PFSK-1 (cell line): ENCODE data around the gene MDFIC.

ENCODE experiments used
- FOXP2 ChIP-seq: optimal IDR thresholded peaks from 2 replicates; pipeline ENCODE3; 2011; ENCODE audit warnings: borderline replicate concordance, control low read depth, inconsistent platforms; ENCODE audit not compliant: insufficient read depth; ENCODE audit errors: extremely low read length, extremely low read depth
- POLR2AphosphoS5 ChIP-seq: IDR thresholded peaks from 2 replicates; pipeline ENCODE4 v1.6.1; 2012; ENCODE audit warnings: low read depth, mild to moderate bottlenecking, control low read depth, low read length, moderate library complexity
- SIN3A ChIP-seq: IDR thresholded peaks from 2 replicates; pipeline ENCODE4 v1.6.1; 2012; ENCODE audit warnings: mild to moderate bottlenecking, low read length, moderate library complexity, borderline replicate concordance; ENCODE audit not compliant: insufficient read depth
- TAF1 ChIP-seq: IDR thresholded peaks from 2 replicates; pipeline ENCODE4 v1.6.1; 2012; ENCODE audit warnings: low read length, control low read depth, borderline replicate concordance; ENCODE audit not compliant: insufficient read depth
- TF ChIP-seq, protein P1 (sequence below), 2 experiments: IDR thresholded peaks; 2 replicates each; pipeline versions ENCODE4 v1.6.1 to v1.8.0; 2011 to 2012; ENCODE audit warnings: low read depth in 2 of 2, low read length in 2 of 2, control low read depth in 1 of 2, inconsistent platforms in 1 of 2, mild to moderate bottlenecking in 1 of 2, moderate library complexity in 1 of 2; ENCODE audit not compliant: insufficient read depth in 1 of 2

GRCh38 chr7:114953724-114954123 lies 31.8 kb downstream of the MDFIC start:
- TF ChIP-seq POLR2AphosphoS5 (no peak), SIN3A (no peak), TAF1 (no peak), FOXP2 (no peak)
- TF ChIP-seq, protein P1, sequence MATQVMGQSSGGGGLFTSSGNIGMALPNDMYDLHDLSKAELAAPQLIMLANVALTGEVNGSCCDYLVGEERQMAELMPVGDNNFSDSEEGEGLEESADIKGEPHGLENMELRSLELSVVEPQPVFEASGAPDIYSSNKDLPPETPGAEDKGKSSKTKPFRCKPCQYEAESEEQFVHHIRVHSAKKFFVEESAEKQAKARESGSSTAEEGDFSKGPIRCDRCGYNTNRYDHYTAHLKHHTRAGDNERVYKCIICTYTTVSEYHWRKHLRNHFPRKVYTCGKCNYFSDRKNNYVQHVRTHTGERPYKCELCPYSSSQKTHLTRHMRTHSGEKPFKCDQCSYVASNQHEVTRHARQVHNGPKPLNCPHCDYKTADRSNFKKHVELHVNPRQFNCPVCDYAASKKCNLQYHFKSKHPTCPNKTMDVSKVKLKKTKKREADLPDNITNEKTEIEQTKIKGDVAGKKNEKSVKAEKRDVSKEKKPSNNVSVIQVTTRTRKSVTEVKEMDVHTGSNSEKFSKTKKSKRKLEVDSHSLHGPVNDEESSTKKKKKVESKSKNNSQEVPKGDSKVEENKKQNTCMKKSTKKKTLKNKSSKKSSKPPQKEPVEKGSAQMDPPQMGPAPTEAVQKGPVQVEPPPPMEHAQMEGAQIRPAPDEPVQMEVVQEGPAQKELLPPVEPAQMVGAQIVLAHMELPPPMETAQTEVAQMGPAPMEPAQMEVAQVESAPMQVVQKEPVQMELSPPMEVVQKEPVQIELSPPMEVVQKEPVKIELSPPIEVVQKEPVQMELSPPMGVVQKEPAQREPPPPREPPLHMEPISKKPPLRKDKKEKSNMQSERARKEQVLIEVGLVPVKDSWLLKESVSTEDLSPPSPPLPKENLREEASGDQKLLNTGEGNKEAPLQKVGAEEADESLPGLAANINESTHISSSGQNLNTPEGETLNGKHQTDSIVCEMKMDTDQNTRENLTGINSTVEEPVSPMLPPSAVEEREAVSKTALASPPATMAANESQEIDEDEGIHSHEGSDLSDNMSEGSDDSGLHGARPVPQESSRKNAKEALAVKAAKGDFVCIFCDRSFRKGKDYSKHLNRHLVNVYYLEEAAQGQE (IDR thresholded peaks at IDR 0.05; ENCODE audit: insufficient read depth in 1 of 2, low read depth in 2 of 2, low read length in 2 of 2): no peak
